ENCODE data around the gene LCE3D. TPM values are rescaled to one million over a fixed set of nuclear protein-coding genes. Genes with fewer than 3 reads are reported as not detected.
A peak's percentile ranks its signal among the peaks of the same experiment; 100 is the strongest.
"Not testable (repeated sequence)": the region's sequence is repeated elsewhere in the genome, so short reads cannot be mapped to it uniquely, and the experiment has no call there.

The LCE3D gene, protein sequence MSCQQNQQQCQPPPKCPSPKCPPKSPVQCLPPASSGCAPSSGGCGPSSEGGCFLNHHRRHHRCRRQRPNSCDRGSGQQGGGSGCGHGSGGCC
- not detected for total RNA-seq
- polyA plus RNA-seq: not detected
- 0 reads per million in 6 experiments for total RNA-seq

DNA sequence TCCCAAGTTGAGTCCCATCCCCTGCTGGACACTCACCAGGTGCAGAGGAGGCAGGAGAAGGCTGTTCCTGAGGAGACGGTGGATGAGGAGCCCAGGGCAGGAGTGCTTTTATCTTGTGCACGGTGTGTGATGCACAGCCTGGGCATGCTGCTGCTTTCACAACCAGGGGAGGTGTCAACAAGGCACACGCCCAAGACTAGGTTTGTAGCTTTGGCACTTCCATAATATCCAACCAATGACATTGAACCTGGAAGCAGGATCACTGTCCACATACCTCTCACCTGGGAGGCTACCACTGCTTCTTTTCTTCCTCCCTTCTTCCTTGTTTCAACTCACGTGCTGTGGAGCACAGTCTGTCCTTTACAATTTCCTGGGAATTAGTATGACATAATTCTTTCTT, at the start of gene LCE3D:
Gene LCE3D (minus strand): TSS at position 84 of the 400 bp plus-strand sequence. CDS start 580 bp downstream, outside the sequence.
- H3K27me3 Mint-ChIP-seq: peaks cover 8 to 27% (median 14%) of the 10 kb centered on the region in 5 donors
- H3K27ac Mint-ChIP-seq: no peak within 1 kb of the TSS
- POLR2A ChIA-PET: no interaction called here
- peaks cover 0 to 2% (median 0%) of the 10 kb centered on the region in 9 donors for H3K9me3 Mint-ChIP-seq
- ATAC-seq (no peak), DNase-seq (no peak)
- H3K4me3 Mint-ChIP-seq: no peak within 1 kb of the TSS
- H3K4me1 Mint-ChIP-seq: no peaks in the 10 kb centered on the region
- no peaks in the 10 kb centered on the region for H3K36me3 Mint-ChIP-seq

DNA sequence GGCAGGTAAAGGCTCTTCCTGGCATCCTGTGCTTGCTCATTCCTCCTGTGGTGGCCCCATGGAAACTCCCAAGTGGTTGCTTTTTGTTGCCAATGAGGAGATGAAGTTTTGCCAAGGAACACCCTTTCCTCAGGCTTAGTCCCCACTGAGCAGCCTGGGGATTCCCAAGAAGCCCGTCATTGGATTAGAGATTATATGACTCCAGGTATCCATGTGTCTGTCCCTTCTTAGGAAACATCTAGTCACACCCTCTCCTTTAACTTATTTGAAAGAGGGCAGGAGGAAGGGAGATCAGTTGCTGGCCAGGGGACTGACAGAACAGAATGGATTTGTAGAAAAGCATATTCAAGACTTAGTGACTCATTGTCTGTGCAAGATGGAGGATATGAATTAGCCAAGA, 46.4 kb upstream of the LCE3D start:
- peaks cover 15 to 63% (median 42%) of the 10 kb centered on the region in 5 donors for H3K27me3 Mint-ChIP-seq
- H3K27ac Mint-ChIP-seq: no peak overlapping the region
- DNase-seq (no peak), ATAC-seq (no peak)
- POLR2A ChIA-PET: no interaction called here
- H3K4me3 Mint-ChIP-seq: no peak overlapping the region
- H3K36me3 Mint-ChIP-seq: no peaks in the 10 kb centered on the region
- peaks cover 0 to 5% (median 2%) of the 10 kb centered on the region in 4 donors for H3K4me1 Mint-ChIP-seq
- H3K9me3 Mint-ChIP-seq: peaks cover 0 to 7% (median 0%) of the 10 kb centered on the region in 9 donors

DNA sequence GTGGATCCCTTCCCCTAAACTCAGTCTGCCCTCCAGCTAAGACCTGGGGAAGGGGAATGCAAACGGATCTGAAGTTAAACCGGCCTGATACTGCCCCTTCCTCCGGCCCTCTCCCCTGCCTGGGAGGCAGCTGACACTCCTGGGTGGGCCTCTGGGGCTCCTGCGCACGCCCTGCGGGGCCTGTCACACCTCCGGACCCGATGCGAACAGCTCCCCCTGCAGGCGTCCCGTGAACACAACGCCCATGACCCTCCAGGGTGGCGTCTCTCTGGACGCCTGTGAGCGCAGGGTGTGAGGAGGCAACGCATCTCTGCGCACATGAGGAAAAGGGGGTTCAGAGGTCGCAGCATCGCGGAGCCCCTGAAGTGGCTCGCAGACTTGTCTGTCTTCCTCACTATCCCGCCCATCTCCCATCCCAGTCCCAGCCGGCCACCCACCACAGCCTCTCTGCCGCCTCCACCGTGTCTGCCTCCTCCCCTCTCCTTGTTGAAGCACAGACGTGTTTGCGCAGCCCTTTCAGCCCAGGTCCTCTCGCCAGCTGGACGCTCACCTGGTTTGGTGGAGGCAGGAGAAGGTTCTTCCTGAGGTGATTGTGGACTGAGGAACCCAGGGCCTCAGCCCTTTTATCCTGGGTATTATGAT, 43.0 kb upstream of the LCE3D start:
- ATAC-seq: no peak
- Mint-ChIP-seq H3K4me1 (peaks cover 0 to 5% (median 2%) of the 10 kb centered on the region in 4 donors), H3K36me3 (peaks cover 0 to 11% (median 0%) of the 10 kb centered on the region in 3 donors), H3K4me3 (no peak overlapping the region), H3K27ac (peak overlapping the region in 1 of 10 donors; percentile 35), H3K9me3 (peaks cover 0 to 16% (median 10%) of the 10 kb centered on the region in 9 donors), H3K27me3 (peaks cover 13 to 36% (median 29%) of the 10 kb centered on the region in 5 donors)
- no peak for DNase-seq
- POLR2A ChIA-PET: no interaction called here

DNA sequence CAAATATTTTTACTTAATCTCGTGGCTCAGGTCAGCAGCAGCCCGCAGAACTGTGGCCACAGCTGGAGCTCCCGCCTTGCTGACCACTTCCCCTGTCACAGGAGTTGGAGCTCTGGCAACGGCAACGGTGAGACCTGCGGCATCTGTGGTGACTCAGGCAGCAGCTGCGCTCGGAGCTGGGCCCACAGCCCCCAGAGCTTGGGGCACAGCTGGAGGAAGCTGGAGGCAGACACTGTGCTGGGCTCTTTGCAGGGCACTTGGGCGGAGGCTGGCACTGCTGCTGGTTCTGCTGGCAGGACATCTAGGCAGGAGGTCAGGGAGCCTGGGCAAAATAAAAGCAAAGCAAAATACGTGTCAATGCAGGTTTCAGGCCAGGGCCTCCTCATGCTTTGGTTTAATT, 42.5 kb upstream of the LCE3D start, which contains the start of gene LCE3A:
Gene LCE3A (minus strand): TSS at position 301 of the 400 bp plus-strand sequence. CDS start 0 bp downstream, at position 301.
- POLR2A ChIA-PET: no interaction called here
- peak within 1 kb of the TSS in 1 of 10 donors; percentile 21 for H3K4me3 Mint-ChIP-seq
- peak within 1 kb of the TSS in 1 of 10 donors; percentile 35 for H3K27ac Mint-ChIP-seq
- H3K4me1 Mint-ChIP-seq: peaks cover 0 to 5% (median 2%) of the 10 kb centered on the region in 4 donors
- H3K36me3 Mint-ChIP-seq: peaks cover 0 to 12% (median 0%) of the 10 kb centered on the region in 3 donors
- H3K9me3 Mint-ChIP-seq: peaks cover 0 to 19% (median 15%) of the 10 kb centered on the region in 9 donors
- ATAC-seq: no peak
- no peak for DNase-seq
- peaks cover 13 to 30% (median 27%) of the 10 kb centered on the region in 5 donors for H3K27me3 Mint-ChIP-seq

DNA sequence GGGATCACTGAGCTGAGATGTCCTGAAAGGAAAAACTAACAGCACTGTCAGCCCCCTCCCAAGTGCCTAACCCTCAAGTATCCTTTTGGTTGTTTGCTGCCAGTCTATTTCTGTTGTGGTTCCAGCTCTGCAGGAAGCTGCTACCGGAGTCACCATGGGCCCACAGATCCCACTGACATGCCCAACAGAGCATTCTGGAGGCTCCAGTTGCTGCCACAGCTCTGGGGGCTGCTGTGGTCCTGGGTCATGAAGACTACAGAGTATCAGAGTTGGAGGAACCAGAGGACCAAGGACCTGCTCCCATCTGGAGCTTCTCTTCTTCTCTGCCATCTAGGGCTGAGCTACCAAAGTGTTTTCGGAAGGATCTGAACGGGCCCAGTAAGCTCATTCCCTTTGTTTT, 41.7 kb upstream of the LCE3D start:
- Mint-ChIP-seq H3K4me3 (no peak overlapping the region), H3K4me1 (peaks cover 0 to 5% (median 2%) of the 10 kb centered on the region in 4 donors), H3K27ac (no peak overlapping the region), H3K27me3 (peaks cover 10 to 23% (median 19%) of the 10 kb centered on the region in 5 donors), H3K36me3 (peaks cover 0 to 12% (median 0%) of the 10 kb centered on the region in 3 donors), H3K9me3 (peaks cover 0 to 24% (median 18%) of the 10 kb centered on the region in 9 donors)
- POLR2A ChIA-PET: no interaction called here
- no peak for DNase-seq
- ATAC-seq: no peak

DNA sequence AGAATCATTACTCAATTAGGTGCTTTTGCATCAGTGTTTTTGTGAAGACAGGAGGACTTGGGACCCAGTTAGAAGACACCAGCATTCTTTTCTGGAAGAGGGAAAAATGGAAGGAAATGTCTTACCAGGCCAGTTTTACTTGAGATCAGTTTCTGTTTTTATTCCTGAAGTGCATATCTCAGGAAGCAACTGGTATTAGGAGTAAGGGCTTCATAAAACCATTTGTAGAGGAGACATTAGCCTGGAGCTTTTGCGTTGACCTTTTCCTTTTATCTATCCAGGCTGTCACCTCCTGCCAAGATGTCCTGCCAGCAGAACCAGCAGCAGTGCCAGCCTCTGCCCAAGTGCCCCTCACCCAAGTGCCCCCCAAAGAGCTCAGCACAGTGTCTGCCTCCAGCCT, 33.2 kb upstream of the LCE3D start, which contains the start of gene LCE3B:
Gene LCE3B (plus strand): TSS at position 301 of the 400 bp plus-strand sequence. CDS start 0 bp downstream, at position 301.
- peak within 1 kb of the TSS in 1 of 10 donors; percentile 18 for H3K27ac Mint-ChIP-seq
- DNase-seq (no peak), ATAC-seq (no peak)
- no peaks in the 10 kb centered on the region for H3K4me1 Mint-ChIP-seq
- H3K9me3 Mint-ChIP-seq: peaks cover 0 to 12% (median 6%) of the 10 kb centered on the region in 9 donors
- peaks cover 0 to 21% (median 9%) of the 10 kb centered on the region in 5 donors for H3K27me3 Mint-ChIP-seq
- H3K36me3 Mint-ChIP-seq: peaks cover 0 to 3% (median 0%) of the 10 kb centered on the region in 3 donors
- H3K4me3 Mint-ChIP-seq: no peak within 1 kb of the TSS
- POLR2A ChIA-PET: no interaction called here

DNA sequence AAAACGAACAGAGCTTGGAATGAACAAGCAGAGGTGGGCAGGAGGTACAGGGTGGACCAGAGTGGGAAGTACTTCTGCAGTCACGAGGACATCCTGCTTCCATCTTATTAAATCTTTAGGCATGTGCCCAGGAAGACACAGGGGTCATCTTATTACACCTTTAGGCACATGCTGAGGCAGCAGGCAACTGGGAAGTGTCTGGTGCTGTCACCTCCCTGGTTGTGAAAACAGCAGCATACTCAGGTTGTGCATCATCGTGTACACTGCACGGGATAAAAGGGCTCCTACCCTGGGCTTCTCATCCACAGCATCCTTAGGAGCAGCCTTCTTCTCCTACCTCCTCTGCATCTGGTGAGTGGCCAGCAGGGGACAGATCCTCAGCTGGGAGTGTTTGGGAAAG, 19.6 kb upstream of the LCE3D start, which contains the start of gene LCE3C:
Gene LCE3C (plus strand): TSS at position 301 of the 400 bp plus-strand sequence. CDS start 498 bp downstream, outside the sequence.
- H3K4me1 Mint-ChIP-seq: no peaks in the 10 kb centered on the region
- DNase-seq (no peak), ATAC-seq (no peak)
- peaks cover 0 to 7% (median 0%) of the 10 kb centered on the region in 9 donors for H3K9me3 Mint-ChIP-seq
- H3K36me3 Mint-ChIP-seq: no peaks in the 10 kb centered on the region
- no peak within 1 kb of the TSS for H3K4me3 Mint-ChIP-seq
- peaks cover 0 to 9% (median 4%) of the 10 kb centered on the region in 5 donors for H3K27me3 Mint-ChIP-seq
- H3K27ac Mint-ChIP-seq: peak within 1 kb of the TSS in 1 of 10 donors; percentile 13
- POLR2A ChIA-PET: no interaction called here

DNA sequence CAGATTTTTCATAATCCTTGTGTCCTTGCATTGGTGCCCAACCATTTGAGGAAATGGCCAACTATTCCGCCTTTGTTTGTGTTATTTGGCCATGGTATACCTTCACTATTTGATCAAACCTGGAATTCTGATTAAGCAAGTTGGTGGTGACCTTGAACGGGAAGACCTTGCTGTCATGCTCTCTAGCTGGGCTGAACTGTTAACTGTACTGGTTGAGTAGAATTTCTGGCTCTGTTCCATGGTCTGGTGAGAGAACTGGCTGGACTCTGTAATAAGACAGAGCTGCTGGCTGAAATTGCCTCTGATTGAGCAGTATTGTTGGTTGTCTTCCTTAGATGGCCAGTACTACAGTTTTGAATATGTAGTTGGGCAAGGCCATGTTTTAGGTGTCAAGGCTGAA, 16.7 kb upstream of the LCE3D start:
- H3K4me1 Mint-ChIP-seq: no peaks in the 10 kb centered on the region
- H3K27me3 Mint-ChIP-seq: peaks cover 0 to 6% (median 0%) of the 10 kb centered on the region in 5 donors
- no peak for ATAC-seq
- H3K27ac Mint-ChIP-seq: no peak overlapping the region
- H3K9me3 Mint-ChIP-seq: peaks cover 0 to 10% (median 0%) of the 10 kb centered on the region in 9 donors
- H3K4me3 Mint-ChIP-seq: no peak overlapping the region
- POLR2A ChIA-PET: no interaction called here
- H3K36me3 Mint-ChIP-seq: no peaks in the 10 kb centered on the region
- no peak for DNase-seq

DNA sequence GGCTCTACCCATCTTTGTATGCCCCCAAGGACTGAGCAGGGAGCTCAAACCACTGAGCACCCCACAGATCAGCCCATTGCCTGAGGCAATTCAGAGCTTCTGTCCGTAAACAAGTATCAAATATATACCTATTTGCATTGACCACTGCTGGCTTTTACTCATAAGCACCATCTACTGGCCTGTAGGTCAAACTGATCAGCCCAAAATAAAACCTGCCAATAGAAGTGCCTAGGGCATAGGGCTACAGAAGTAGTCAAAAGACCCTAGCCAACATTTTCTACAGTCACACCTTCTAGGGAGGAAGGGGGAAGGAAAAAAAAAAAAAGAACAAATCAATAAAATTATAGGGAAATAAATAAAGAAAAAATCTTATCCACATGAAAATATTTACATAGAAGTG, 5.3 kb upstream of the LCE3D start:
- peaks cover 1 to 6% (median 3%) of the 10 kb centered on the region in 5 donors for H3K27me3 Mint-ChIP-seq
- H3K9me3 Mint-ChIP-seq: peaks cover 0 to 4% (median 0%) of the 10 kb centered on the region in 9 donors
- ATAC-seq: no peak
- H3K27ac Mint-ChIP-seq: no peak overlapping the region
- H3K4me3 Mint-ChIP-seq: no peak overlapping the region
- H3K36me3 Mint-ChIP-seq: no peaks in the 10 kb centered on the region
- DNase-seq: no peak
- POLR2A ChIA-PET: no interaction called here
- no peaks in the 10 kb centered on the region for H3K4me1 Mint-ChIP-seq

DNA sequence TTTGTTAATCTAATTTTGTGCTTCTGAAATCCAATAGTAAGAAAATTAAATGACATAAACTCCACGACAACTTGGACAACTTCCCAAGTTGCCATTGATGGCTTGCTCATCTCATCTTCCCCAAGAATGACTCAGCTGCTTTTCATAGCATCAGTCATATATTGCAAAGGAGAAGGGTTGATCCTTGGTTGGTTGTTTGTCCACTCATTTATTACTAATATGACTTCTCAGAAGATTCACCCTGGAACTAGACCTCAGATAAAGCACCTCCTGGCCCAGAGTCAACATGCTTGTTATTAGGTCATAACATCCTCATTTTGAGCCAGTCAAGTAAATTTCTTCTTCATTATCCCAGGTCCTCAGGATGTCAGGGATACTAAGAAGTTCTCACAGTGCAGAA, 2.3 kb upstream of the LCE3D start:
- H3K27me3 Mint-ChIP-seq: peaks cover 4 to 22% (median 14%) of the 10 kb centered on the region in 5 donors
- no peak for ATAC-seq
- POLR2A ChIA-PET: no interaction called here

DNA sequence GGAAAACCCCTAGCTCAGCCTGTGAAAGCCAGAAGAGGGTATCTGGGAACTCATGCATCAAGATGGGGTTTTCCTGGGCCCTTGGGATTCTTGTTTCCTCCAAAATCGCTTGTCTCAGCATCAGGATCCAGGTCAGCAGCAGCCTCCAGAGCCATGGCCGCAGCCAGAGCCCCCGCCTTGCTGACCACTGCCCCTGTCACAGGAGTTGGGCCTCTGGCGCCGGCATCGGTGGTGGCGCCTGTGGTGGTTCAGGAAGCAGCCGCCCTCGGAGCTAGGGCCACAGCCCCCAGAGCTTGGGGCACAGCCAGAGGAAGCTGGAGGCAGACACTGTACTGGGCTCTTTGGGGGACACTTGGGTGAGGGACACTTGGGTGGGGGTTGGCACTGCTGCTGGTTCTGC, 790 bp downstream of the LCE3D start:
- POLR2A ChIA-PET, DNase-seq, H3K27ac Mint-ChIP-seq, H3K4me3 Mint-ChIP-seq, H3K9me3 Mint-ChIP-seq, ATAC-seq, H3K4me1 Mint-ChIP-seq, H3K36me3 Mint-ChIP-seq: not testable (repeated sequence)
- peaks cover 13 to 36% (median 18%) of the 10 kb centered on the region in 5 donors for H3K27me3 Mint-ChIP-seq

More for the DNA sequence above, 2.3 kb upstream of the LCE3D start:
- Mint-ChIP-seq H3K4me1 (no peaks in the 10 kb centered on the region), H3K4me3 (no peak overlapping the region), H3K9me3 (peaks cover 0 to 4% (median 0%) of the 10 kb centered on the region in 9 donors), H3K36me3 (no peaks in the 10 kb centered on the region), H3K27ac (no peak overlapping the region)
- no peak for DNase-seq

DNA sequence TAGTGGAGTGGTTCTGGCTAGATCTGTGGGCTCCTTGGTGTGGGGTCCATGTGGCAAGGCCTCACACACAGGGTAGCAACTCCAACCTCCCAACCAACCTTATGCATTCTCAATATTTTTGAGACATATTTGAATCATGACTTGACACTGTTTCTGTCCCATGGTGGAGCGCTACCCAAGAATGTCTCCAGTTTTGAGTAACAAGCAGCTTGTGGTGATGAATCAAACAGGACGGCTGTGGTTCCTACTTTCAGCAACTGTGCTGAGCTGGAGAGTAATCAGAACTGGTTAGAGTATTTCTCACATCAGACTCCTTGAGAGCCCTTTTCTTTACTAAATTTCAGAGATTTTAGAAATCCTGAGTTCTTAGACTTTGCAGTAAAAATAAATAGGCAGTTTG, 3.1 kb downstream of the LCE3D start:
- Mint-ChIP-seq H3K4me1 (no peaks in the 10 kb centered on the region), H3K27ac (no peak overlapping the region), H3K27me3 (peaks cover 21 to 60% (median 35%) of the 10 kb centered on the region in 5 donors), H3K4me3 (no peak overlapping the region), H3K36me3 (no peaks in the 10 kb centered on the region), H3K9me3 (no peaks in the 10 kb centered on the region)
- ATAC-seq: no peak
- no peak for DNase-seq
- POLR2A ChIA-PET: no interaction called here

DNA sequence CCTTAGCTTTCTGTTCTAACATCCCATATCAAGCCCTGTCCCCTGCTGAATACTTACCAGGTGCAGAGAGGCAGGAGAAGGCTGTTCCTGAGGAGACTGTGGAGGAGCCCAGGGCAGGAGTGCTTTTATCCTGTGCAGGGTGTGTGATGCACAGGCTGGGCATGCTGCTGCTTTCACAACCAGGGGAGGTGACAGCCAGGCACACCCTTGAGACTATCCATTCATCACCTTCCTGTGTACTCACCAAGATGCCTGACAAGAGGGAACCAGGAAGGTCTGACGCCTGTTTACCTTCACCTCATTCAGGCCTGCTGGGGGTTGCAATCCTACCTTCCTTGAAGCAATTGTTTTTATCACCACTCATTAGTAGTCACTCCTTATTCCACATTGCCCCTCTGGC, 13.6 kb downstream of the LCE3D start, which contains the start of gene LCE3E:
Gene LCE3E (minus strand): TSS at position 100 of the 400 bp plus-strand sequence. CDS start 572 bp downstream, outside the sequence.
- DNase-seq: no peak
- ATAC-seq: no peak
- H3K4me1 Mint-ChIP-seq: no peaks in the 10 kb centered on the region
- H3K9me3 Mint-ChIP-seq: peaks cover 10 to 32% (median 16%) of the 10 kb centered on the region in 9 donors
- peaks cover 0 to 17% (median 4%) of the 10 kb centered on the region in 3 donors for H3K36me3 Mint-ChIP-seq
- peaks cover 4 to 21% (median 10%) of the 10 kb centered on the region in 5 donors for H3K27me3 Mint-ChIP-seq
- POLR2A ChIA-PET: no interaction called here
- no peak within 1 kb of the TSS for H3K27ac Mint-ChIP-seq
- no peak within 1 kb of the TSS for H3K4me3 Mint-ChIP-seq

Measured in naive thymus-derived CD8-positive, alpha-beta T cell (primary cell).